ENCODE measurements around the gene HARBI1. TPM values are rescaled to one million over a fixed set of nuclear protein-coding genes. Genes with fewer than 3 reads are reported as not detected.

The HARBI1 gene
- total and polyA plus RNA-seq, 2 of the 4 experiments (the other 2 are of a cell fraction) = 2.7 to 5.2 TPM

- no peaks in the 10 kb centered on the region for H3K9me3 ChIP-seq (ENCODE audit: control insufficient read depth, insufficient read depth, low read length)
- H3K4ac ChIP-seq (ENCODE audit: low read depth, low read length) = no peak overlapping the region
- no peak overlapping the region for H2AK9ac ChIP-seq (replicated peaks; ENCODE audit: low read depth, low read length, poor library complexity)
- ChIA-PET CTCF (interaction anchor here (0.6 kb wide), 1 partner anchor 31 kb away, joined by 10 read pairs; no protein-coding TSS in a partner anchor), POLR2A (ENCODE audit: unreplicated experiment) (no interaction called here)
- no peaks in the 10 kb centered on the region for H3K36me3 ChIP-seq (ENCODE audit: control insufficient read depth, insufficient read depth, low read length)
- H3K9ac ChIP-seq (ENCODE audit: low read depth, low read length) = no peak overlapping the region
- no peak overlapping the region for H3K27ac ChIP-seq (ENCODE audit: insufficient read depth, low read length)
- H2BK5ac ChIP-seq (ENCODE audit: low read depth, low read length, poor library complexity, severe bottlenecking) = no peak overlapping the region
- no peak for TF ChIP-seq RFX5 (IDR thresholded peaks at IDR 0.05; ENCODE audit: low read depth, low read length)
- TF ChIP-seq RCOR1 (IDR thresholded peaks at IDR 0.05; ENCODE audit: insufficient replicate concordance, low read length) = no peak
- TF ChIP-seq ELK1 (IDR thresholded peaks at IDR 0.05; ENCODE audit: borderline replicate concordance, low read depth, low read length) = no peak
- TF ChIP-seq BHLHE40 (IDR thresholded peaks at IDR 0.05; ENCODE audit: low read depth, low read length) = no peak
- no peak for TF ChIP-seq CHD1 (IDR thresholded peaks at IDR 0.05; ENCODE audit: low read depth, low read length)
- TF ChIP-seq NFE2L2 (IDR thresholded peaks at IDR 0.05; ENCODE audit: low read depth, low read length) = no peak
- TF ChIP-seq RAD21 (IDR thresholded peaks at IDR 0.05; ENCODE audit: low read length) = no peak
- TF ChIP-seq, protein P1, sequence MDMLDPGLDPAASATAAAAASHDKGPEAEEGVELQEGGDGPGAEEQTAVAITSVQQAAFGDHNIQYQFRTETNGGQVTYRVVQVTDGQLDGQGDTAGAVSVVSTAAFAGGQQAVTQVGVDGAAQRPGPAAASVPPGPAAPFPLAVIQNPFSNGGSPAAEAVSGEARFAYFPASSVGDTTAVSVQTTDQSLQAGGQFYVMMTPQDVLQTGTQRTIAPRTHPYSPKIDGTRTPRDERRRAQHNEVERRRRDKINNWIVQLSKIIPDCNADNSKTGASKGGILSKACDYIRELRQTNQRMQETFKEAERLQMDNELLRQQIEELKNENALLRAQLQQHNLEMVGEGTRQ (IDR thresholded peaks at IDR 0.05; ENCODE audit: low read depth, low read length) = no peak
- TF ChIP-seq MAZ (IDR thresholded peaks at IDR 0.05; ENCODE audit: borderline replicate concordance, low read depth, low read length) = no peak
- no peak for TF ChIP-seq CTCF (conservative IDR thresholded peaks at IDR 0.05; ENCODE audit: low read depth, low read length)
- TF ChIP-seq FOS (IDR thresholded peaks at IDR 0.05; ENCODE audit: low read depth, low read length) = no peak
- TF ChIP-seq POLR2A (IDR thresholded peaks at IDR 0.05; ENCODE audit: low read depth, low read length) = no peak
- no peak for TF ChIP-seq SMC3 (IDR thresholded peaks at IDR 0.05; ENCODE audit: low read depth, low read length)
- no peak for TF ChIP-seq MXI1 (IDR thresholded peaks at IDR 0.05; ENCODE audit: borderline replicate concordance, low read depth, low read length)
- no peak for TF ChIP-seq MAFK (IDR thresholded peaks at IDR 0.05; ENCODE audit: low read depth, low read length)
- TF ChIP-seq CEBPB (IDR thresholded peaks at IDR 0.05; ENCODE audit: low read depth, low read length) = no peak
- no peaks in the 10 kb centered on the region for H3K27me3 ChIP-seq (ENCODE audit: control insufficient read depth, insufficient read depth, low read length)
- H3K4me1 ChIP-seq (ENCODE audit: control insufficient read depth, insufficient read depth, low read length) = peaks cover 5% of the 10 kb centered on the region; the same call in 1 of the 2 replicates
- H3K23ac ChIP-seq (ENCODE audit: low read depth, low read length) = no peak overlapping the region
- no peak overlapping the region for H4K8ac ChIP-seq (ENCODE audit: low read depth in 2 of 2, low read length in 2 of 2)
- ATAC-seq (ENCODE audit: low read depth) = no peak
- in situ Hi-C loops (cut with MboI; ENCODE audit: low sequenced_read_pairs) (no loop called here), intact Hi-C loops (cut with micrococcal nuclease) (no loop called here), dilution Hi-C loops (cut with HindIII; ENCODE audit: low sequenced_read_pairs, unreplicated experiment) (no loop called here)
- no peak overlapping the region for H2BK120ac ChIP-seq (ENCODE audit: low read depth, low read length)
- H4K5ac ChIP-seq (ENCODE audit: low read depth, low read length) = no peak overlapping the region
- WGBS, 2 experiments (ENCODE audit: extremely low coverage in 2 of 2, insufficient read length in 1 of 2) = no CpG with 5 or more reads among the region's 2 CpGs
- no TSS peak for BruUV-seq (replicated peaks)
- H3K14ac ChIP-seq (replicated peaks; ENCODE audit: low read depth, low read length) = no peak overlapping the region
- no peak overlapping the region for H4K91ac ChIP-seq (ENCODE audit: insufficient read depth, low read depth, low read length)
- H4K20me1 ChIP-seq (ENCODE audit: insufficient read depth, low read length) = no peaks in the 10 kb centered on the region
- H3K9me1 ChIP-seq (ENCODE audit: insufficient read depth, low read length) = peaks cover 6% of the 10 kb centered on the region; the same call in 1 of the 2 replicates
- no peak overlapping the region for H3K18ac ChIP-seq (ENCODE audit: low read depth, low read length)
- no peak overlapping the region for H2BK20ac ChIP-seq (ENCODE audit: low read depth, low read length)
- no peak overlapping the region for H3K4me3 ChIP-seq (ENCODE audit: insufficient read depth, low read depth, low read length)
- no peak overlapping the region for H2BK15ac ChIP-seq (ENCODE audit: low read depth, low read length)
- H3K4me2 ChIP-seq (ENCODE audit: low read depth, low read length) = no peak overlapping the region
- no peak overlapping the region for H2AK5ac ChIP-seq (ENCODE audit: low read depth, low read length)
- no peak for DNase-seq
- peaks cover 9 to 35% of the 10 kb centered on the region in 2 experiments for H3K79me1 ChIP-seq (ENCODE audit: low read depth in 1 of 2, low read length in 2 of 2)
- H3K56ac ChIP-seq (ENCODE audit: extremely low read depth, insufficient read depth, low read length) = no peak overlapping the region
- no peak overlapping the region for H2AFZ ChIP-seq (replicated peaks; ENCODE audit: low read length, poor library complexity)
Measured at GRCh38 chr11:46612326-46612725, 4.7 kb downstream of the HARBI1 start.

Data from IMR-90 (cell line).